K562 (cell line): ENCODE results near the gene EYA2.

ENCODE experiments used
- CTCF ChIP-seq, 3 experiments: IDR thresholded peaks in 2 of 3; conservative IDR thresholded peaks in 1 of 3; 2 replicates each; pipeline ENCODE4 v1.5.1; 2011 to 2012; ENCODE audit warnings: low read length in 3 of 3, mild to moderate bottlenecking in 3 of 3, control low read depth in 2 of 3, improper control_type of control experiment in 1 of 3, inconsistent platforms in 1 of 3, low read depth in 1 of 3, mixed read lengths in 1 of 3, moderate library complexity in 1 of 3; ENCODE audit not compliant: insufficient read depth in 2 of 3
- FOXM1 ChIP-seq, 2 experiments: fragments of 450-650 bp in 1 of 2; sonication (generic) in 1 of 2; formaldehyde crosslinking in 1 of 2; IDR thresholded peaks; 2 replicates each; pipeline versions ENCODE4 v1.6.1 to v1.9.0; 2017 to 2022; ENCODE audit warnings: low read depth in 2 of 2, mild to moderate bottlenecking in 2 of 2, missing genetic modification reagents in 1 of 2, moderate library complexity in 1 of 2
- MYBL2 ChIP-seq, 2 experiments: fragments of 450-650 bp in 1 of 2; sonication (generic) in 1 of 2; formaldehyde crosslinking in 1 of 2; IDR thresholded peaks; 2 replicates each; pipeline versions ENCODE4 v1.6.1 to v1.8.1; 2017 to 2022; ENCODE audit warnings: borderline replicate concordance in 1 of 2, inconsistent platforms in 1 of 2, low read depth in 1 of 2, mild to moderate bottlenecking in 1 of 2, missing genetic modification reagents in 1 of 2, moderate library complexity in 1 of 2
- NCOA2 ChIP-seq, 2 experiments: fragments of 450-650 bp; IDR thresholded peaks; 2 replicates each; pipeline ENCODE4 v1.6.1; 2018; ENCODE audit warnings: mild to moderate bottlenecking in 2 of 2, moderate library complexity in 1 of 2; ENCODE audit not compliant: partially characterized antibody in 2 of 2
- NFRKB ChIP-seq: fragments of 450-650 bp; IDR thresholded peaks from 2 replicates; pipeline ENCODE4 v1.6.1; 2016; ENCODE audit warnings: low read depth
- POLR2AphosphoS5 ChIP-seq: IDR thresholded peaks from 2 replicates; pipeline ENCODE4 v1.6.1; 2011; ENCODE audit warnings: mild to moderate bottlenecking, low read depth, low read length, moderate library complexity; ENCODE audit not compliant: control insufficient read depth, insufficient read depth
- POLR3A ChIP-seq: IDR thresholded peaks from 2 replicates; pipeline ENCODE4 v1.6.1; 2011; ENCODE audit warnings: borderline replicate concordance, mild to moderate bottlenecking, moderate library complexity; ENCODE audit not compliant: insufficient read length, insufficient read depth; ENCODE audit errors: extremely low read depth
- SMC3 ChIP-seq: conservative IDR thresholded peaks from 2 replicates; pipeline ENCODE4 v1.6.1; 2011; ENCODE audit warnings: low read depth, low read length, improper control_type of control experiment; ENCODE audit not compliant: insufficient read depth

GRCh38 chr20:47175493-47175892, 280.9 kb downstream of the EYA2 start:
- TF ChIP-seq POLR2AphosphoS5 (no peak), MYBL2 (IDR thresholded peaks at IDR 0.05; ENCODE audit: low read depth) (no peak), MYBL2 (CRISPR knock-in tag; IDR thresholded peaks at IDR 0.05; ENCODE audit: borderline replicate concordance) (no peak), POLR3A (no peak), FOXM1 (IDR thresholded peaks at IDR 0.05; ENCODE audit: low read depth) (no peak), FOXM1 (CRISPR knock-in tag; IDR thresholded peaks at IDR 0.05; ENCODE audit: low read depth) (no peak), NCOA2 (IDR thresholded peaks at IDR 0.05; ENCODE audit: partially characterized antibody in 2 of 2) (no peak), NFRKB (no peak), SMC3 (no peak), CTCF (IDR thresholded peaks at IDR 0.05 in 2 of 3, conservative IDR thresholded peaks at IDR 0.05 in 1 of 3; ENCODE audit: insufficient read depth in 2 of 3, low read depth in 1 of 3, low read length in 3 of 3) (no peak)
